Tibial nerve (tissue), 4 donors: ENCODE data around the gene PIK3CB.

ENCODE experiments used
- EP300 ChIP-seq, 2 donors: sonication (generic); formaldehyde crosslinking; IDR thresholded peaks; one replicate each; pipeline ENCODE4 v1.6.1; 2017; ENCODE audit warnings: antibody characterized with exemption in 2 of 2, mild to moderate bottlenecking in 1 of 2
- TF ChIP-seq, protein P1 (sequence below), 5 experiments: fragments of 200-600 bp in 3 of 5; fragments of 450-650 bp in 2 of 5; sonication (generic) in 3 of 5; IDR thresholded peaks; one replicate each; pipeline ENCODE4 v1.5.1; 2016 to 2019; ENCODE audit warnings: antibody characterized with exemption in 5 of 5, mild to moderate bottlenecking in 3 of 5, moderate library complexity in 2 of 5

GRCh38 chr3:138691351-138691750, 143.4 kb downstream of the PIK3CB start:
- TF ChIP-seq, protein P1, sequence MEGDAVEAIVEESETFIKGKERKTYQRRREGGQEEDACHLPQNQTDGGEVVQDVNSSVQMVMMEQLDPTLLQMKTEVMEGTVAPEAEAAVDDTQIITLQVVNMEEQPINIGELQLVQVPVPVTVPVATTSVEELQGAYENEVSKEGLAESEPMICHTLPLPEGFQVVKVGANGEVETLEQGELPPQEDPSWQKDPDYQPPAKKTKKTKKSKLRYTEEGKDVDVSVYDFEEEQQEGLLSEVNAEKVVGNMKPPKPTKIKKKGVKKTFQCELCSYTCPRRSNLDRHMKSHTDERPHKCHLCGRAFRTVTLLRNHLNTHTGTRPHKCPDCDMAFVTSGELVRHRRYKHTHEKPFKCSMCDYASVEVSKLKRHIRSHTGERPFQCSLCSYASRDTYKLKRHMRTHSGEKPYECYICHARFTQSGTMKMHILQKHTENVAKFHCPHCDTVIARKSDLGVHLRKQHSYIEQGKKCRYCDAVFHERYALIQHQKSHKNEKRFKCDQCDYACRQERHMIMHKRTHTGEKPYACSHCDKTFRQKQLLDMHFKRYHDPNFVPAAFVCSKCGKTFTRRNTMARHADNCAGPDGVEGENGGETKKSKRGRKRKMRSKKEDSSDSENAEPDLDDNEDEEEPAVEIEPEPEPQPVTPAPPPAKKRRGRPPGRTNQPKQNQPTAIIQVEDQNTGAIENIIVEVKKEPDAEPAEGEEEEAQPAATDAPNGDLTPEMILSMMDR (IDR thresholded peaks at IDR 0.05): no peak
- no peak for TF ChIP-seq EP300 (IDR thresholded peaks at IDR 0.05)
